ENCODE measurements around the gene ZDHHC15. TPM values are rescaled to one million over a fixed set of nuclear protein-coding genes. Genes with fewer than 3 reads are reported as not detected.

ZDHHC15 gene
- total RNA-seq (2022; extraction: Qiagen RNA extraction; ENCODE audit: low read depth): not detected in 5 replicates

DNA sequence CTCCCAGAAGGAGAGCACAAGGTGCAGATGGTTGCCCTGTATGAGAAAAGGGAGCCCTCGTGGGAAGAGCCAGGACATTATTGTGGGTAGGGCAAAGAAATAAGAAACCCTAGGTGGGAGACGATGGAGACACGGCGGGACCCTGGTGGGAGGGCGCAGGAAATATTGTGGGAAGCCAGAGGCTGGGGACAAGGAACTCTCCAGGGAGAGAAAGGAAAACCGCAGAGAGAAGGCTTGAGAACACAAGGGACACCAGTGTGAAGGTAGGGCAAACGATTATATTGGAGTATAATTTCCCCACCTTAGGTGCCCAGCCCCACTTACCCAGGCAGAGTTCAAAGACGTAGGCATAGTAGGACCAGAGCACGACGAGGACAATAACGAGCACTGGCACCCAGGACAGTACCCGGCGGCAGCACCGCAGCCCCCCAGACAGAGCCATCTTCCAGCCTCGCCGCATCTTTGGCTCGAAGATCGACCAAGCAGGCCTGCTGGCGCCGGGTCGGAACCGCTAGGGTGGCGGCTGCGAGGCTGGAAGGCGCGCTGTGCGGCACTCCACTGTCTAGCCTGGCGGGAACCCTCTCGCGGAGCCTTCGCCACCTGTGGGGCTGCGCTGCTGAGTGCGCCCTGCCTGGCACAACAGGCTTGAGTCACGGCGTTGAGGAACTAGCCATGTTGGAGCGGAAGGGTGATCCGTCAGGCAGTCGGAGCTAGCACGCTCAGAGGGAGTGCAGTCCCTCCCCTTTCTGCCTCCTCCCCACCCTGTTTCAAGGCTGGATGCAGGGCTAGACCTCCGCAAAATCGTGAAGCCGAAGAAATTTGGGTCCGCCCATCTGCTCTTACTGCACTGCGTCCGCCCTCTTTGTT lies at the start of gene ZDHHC15:
Gene ZDHHC15, minus strand, starts transcription at position 473 of the 867 bp plus-strand sequence. Its CDS starts 13 bp downstream, at position 460.

Other genes with a start within 250 kb of the ZDHHC15 start
- gene UPRT, start 249.0 kb downstream of the ZDHHC15 start, total RNA-seq (2022; extraction: Qiagen RNA extraction; ENCODE audit: low read depth): 7.1 to 9.6 TPM (median 9.1 TPM) in 5 replicates